Left renal pelvis (tissue), 4 donors: ENCODE data around the gene PXDC1. TPM values are rescaled to one million over a fixed set of nuclear protein-coding genes. Genes with fewer than 3 reads are reported as not detected.
"Not testable (repeated sequence)": the region's sequence is repeated elsewhere in the genome, so short reads cannot be mapped to it uniquely, and the experiment has no call there.

Experiments used
- DNase-seq, 4 donors: peaks; one replicate each; pipeline ENCODE4 v3.0.0-alpha.2; 2013; ENCODE audit warnings: low read depth in 4 of 4, low spot score in 3 of 4
- polyA plus RNA-seq, 4 donors: library from polyadenylated mRNA; unstranded; fragments of 120-200 nt; gene quantifications; one replicate each; pipeline ENCODE4 v1.2.1, GENCODE V29; 2013; ENCODE audit not compliant: insufficient read length in 4 of 4

The PXDC1 gene
- polyA plus RNA-seq, 4 donors = 17.7 to 29.0 (median 21.0) TPM

DNA sequence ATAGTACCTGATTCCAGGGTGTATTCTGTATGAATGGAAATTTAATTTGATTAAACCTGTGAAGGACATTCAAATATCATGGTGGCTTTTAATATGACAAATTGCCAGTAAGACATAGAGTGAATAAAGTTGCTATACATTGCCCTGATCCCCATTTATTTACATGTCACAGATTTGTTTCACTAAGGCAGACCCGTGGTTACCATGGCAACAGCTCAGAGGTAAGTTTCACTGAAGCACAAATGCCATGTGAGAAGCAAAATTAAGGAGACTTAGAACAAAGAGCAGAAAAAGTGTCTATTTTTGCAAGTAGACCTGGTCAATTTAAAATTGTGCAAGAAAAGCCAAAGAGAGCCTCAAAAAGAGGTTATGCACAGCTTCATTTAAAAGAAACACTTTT, 63.7 kb downstream of the PXDC1 start:
- peak in 1 of 4 donors; percentile 33 for DNase-seq

DNA sequence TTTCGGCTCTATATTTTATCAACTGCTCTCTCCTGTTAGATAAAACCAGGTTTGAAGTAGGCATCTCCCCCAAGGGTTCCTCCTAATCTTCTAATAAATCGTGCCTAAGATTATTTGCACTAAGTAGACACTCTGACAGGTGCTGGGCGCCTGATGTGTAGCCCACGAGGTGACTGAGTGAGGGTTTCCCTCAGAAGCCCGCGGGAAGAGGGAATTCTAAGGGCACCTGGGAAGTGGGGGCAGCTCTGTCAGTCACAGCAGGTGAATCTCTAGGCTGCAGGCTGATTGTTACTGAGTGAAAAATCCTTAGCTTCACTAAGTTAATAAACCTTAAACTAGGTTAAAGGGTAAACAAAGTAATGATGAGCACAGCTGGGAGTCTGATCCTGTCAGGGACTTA, 68.2 kb downstream of the PXDC1 start:
- no peak for DNase-seq

GRCh38 chr6:3678946-3679345, 72.6 kb downstream of the PXDC1 start:
- DNase-seq = no peak

GRCh38 chr6:3677751-3678150, 73.8 kb downstream of the PXDC1 start:
- not testable (repeated sequence) for DNase-seq

DNA sequence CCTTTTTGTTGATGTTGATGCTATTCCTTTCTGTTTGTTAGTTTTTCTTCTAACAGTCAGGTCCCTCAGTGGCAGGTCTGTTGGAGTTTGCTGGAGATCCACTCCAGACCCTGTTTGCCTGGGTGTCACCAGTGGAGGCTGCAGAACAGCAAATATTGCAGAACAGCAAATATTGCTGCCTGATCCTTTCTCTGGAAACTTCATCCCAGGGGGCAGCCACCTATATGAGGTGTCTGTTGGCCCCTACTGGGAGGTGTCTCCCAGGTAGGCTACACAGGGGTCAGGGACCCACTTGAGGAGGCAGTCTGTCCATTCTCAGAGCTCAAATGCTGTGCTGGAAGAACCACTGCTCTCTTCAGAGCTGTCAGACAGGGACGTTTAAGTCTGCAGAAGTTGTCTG, 74.2 kb downstream of the PXDC1 start:
- not testable (repeated sequence) for DNase-seq

Other genes starting within 250 kb of the PXDC1 start
- gene FAM50B, start 97.7 kb upstream of the PXDC1 start, polyA plus RNA-seq = 10 to 100 TPM in 3 of 4 donors, 1 to 10 TPM in 1; 7.2 to 12.4 (median 11.3) TPM